HG02678 (cell line): Measurements from ENCODE around the gene NUP85.
"Not testable (repeated sequence)": the region's sequence is repeated elsewhere in the genome, so short reads cannot be mapped to it uniquely, and the experiment has no call there.

ENCODE experiments used
- ATAC-seq: cut with Tn5 transposase; IDR thresholded peaks from one replicate; pipeline ENCODE4 v1.9.1; 2021; ENCODE audit warnings: mild to moderate bottlenecking, moderate library complexity; ENCODE audit not compliant: unreplicated experiment

The NUP85 gene

GRCh38 chr17:75266316-75267152 is 61.1 kb downstream of the NUP85 start:
- no peak for ATAC-seq

GRCh38 chr17:75267153-75267410 is 61.6 kb downstream of the NUP85 start:
- ATAC-seq: no peak

GRCh38 chr17:75267411-75268232 is 62.1 kb downstream of the NUP85 start:
- no peak for ATAC-seq

- ATAC-seq: no peak
Observed at GRCh38 chr17:75269844-75270217, 64.4 kb downstream of the NUP85 start.

- ATAC-seq: peak; percentile 36
Observed at GRCh38 chr17:75270218-75270965, 64.9 kb downstream of the NUP85 start.

- no peak for ATAC-seq
Observed at GRCh38 chr17:75270966-75271232, 65.4 kb downstream of the NUP85 start, which contains the start of gene MIF4GD. Gene MIF4GD (minus strand): TSS chr17:75271231. CDS start chr17:75270195, 1,036 bp downstream.

GRCh38 chr17:75271233-75271954 is 65.9 kb downstream of the NUP85 start:
- peak; percentile 73 for ATAC-seq

- ATAC-seq: no peak
Observed at GRCh38 chr17:75271955-75272847, 66.7 kb downstream of the NUP85 start.

GRCh38 chr17:75272848-75273184 is 67.3 kb downstream of the NUP85 start:
- no peak for ATAC-seq

GRCh38 chr17:75273977-75274708 is 68.7 kb downstream of the NUP85 start:
- ATAC-seq: no peak

GRCh38 chr17:75277664-75278071 is 72.2 kb downstream of the NUP85 start:
- no peak for ATAC-seq

GRCh38 chr17:75280189-75280588 is 74.7 kb downstream of the NUP85 start:
- ATAC-seq: not testable (repeated sequence)

- ATAC-seq: no peak
Observed at GRCh38 chr17:75285123-75285522, 79.6 kb downstream of the NUP85 start.
